ENCODE results near the gene ADAM19.
"Not testable (repeated sequence)": the region's sequence is repeated elsewhere in the genome, so short reads cannot be mapped to it uniquely, and the experiment has no call there.

Gene ADAM19

DNA sequence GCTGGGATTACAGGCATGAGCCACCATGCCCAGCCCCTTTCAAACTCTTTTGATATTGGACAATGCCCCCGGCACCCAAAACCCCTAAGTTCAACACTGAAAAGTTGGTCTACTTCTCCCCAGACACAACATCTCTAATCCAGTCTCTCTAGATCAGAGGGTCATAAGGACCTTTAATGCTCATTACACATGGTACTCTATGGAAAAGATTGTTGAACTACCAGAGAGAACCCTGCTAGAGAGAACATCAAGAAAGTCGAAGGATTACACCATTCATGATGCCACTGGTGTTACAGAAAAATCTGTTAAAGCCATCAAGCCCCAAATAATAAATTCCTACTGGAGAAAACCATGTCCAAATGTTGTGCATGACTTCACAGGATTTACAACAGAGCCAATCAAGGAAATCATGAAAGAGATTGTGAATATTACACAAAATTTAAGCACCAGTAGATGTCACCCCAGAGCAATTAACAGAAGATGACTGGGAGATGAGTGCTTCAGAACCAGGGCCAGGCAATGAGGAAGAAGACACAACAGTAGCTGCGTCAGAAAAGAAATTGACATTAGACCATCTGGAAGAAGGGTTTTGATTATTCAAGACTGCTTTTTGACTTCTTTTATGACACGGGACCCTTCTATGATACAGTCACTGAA, 143.9 kb downstream of the ADAM19 start:
- TF ChIP-seq, protein P1, sequence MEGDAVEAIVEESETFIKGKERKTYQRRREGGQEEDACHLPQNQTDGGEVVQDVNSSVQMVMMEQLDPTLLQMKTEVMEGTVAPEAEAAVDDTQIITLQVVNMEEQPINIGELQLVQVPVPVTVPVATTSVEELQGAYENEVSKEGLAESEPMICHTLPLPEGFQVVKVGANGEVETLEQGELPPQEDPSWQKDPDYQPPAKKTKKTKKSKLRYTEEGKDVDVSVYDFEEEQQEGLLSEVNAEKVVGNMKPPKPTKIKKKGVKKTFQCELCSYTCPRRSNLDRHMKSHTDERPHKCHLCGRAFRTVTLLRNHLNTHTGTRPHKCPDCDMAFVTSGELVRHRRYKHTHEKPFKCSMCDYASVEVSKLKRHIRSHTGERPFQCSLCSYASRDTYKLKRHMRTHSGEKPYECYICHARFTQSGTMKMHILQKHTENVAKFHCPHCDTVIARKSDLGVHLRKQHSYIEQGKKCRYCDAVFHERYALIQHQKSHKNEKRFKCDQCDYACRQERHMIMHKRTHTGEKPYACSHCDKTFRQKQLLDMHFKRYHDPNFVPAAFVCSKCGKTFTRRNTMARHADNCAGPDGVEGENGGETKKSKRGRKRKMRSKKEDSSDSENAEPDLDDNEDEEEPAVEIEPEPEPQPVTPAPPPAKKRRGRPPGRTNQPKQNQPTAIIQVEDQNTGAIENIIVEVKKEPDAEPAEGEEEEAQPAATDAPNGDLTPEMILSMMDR (conservative IDR thresholded peaks at IDR 0.05; ENCODE audit: low read length) = peak; percentile 59
- peak; percentile 69 for DNase-seq (ENCODE audit: low read depth)
- H3K4me3 ChIP-seq (ENCODE audit: low read length) = no peak overlapping the region

DNA sequence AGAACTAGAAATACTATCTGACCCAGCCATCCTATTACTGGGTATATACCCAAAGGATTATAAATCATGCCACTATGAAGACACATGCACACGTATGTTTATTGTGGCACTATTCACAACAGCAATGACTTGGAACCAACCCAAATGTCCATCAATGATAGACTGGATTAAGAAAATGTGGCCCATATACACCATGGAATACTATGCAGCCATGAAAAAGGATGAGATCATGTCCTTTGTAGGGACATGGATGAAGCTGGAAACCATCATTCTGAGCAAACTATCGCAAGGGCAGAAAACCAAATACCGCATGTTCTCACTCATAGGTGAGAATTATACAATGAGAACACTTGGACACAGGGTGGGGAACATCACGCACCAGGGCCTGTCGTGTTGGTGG, 145.7 kb downstream of the ADAM19 start:
- DNase-seq (ENCODE audit: low read depth); H3K4me3 ChIP-seq (ENCODE audit: low read length): not testable (repeated sequence)
